HG02852 (cell line): ENCODE results near the gene ZNF516.

Source experiments
- ATAC-seq: cut with Tn5 transposase; IDR thresholded peaks from one replicate; pipeline ENCODE4 v1.9.1; 2021; ENCODE audit warnings: mild to moderate bottlenecking, moderate library complexity; ENCODE audit not compliant: unreplicated experiment

The ZNF516 gene

DNA sequence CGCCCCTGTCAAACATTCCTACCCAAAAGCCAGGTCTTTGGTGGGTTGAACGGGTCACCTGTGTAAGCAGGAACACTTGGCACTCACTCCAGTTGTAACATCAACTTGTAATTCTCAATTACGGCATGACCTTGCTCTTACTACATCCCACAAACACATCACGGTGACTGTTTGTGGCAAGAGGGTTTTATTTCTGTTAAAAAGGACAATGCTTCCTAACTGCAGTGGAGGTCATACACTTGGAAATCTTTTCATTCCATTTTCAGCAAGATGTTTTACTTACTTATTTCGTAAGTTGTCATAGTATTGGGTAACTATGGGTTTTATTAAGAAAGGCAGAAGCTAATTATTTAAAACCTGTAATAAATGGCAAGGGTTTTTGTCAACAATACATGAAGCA is 126.1 kb downstream of the ZNF516 start:
- ATAC-seq, result no peak

DNA sequence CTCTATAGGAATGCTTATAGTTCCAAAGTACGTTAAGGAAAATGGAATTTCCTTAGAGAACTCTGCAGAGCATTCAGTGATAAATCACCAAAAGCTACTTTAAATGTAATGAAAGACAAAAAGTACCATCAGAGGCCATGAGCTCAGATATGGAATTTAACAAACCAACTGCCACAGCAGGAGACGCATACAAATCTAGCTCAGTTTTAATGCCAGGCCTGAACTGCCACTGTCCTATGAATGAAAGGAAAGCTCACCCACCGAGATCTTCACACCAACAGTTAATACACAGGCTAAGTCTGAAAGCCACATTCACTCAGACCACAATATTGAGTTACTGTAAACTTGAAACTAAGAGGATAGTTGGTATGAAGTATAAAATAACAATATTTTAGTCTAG is 126.8 kb downstream of the ZNF516 start:
- ATAC-seq, result no peak

DNA sequence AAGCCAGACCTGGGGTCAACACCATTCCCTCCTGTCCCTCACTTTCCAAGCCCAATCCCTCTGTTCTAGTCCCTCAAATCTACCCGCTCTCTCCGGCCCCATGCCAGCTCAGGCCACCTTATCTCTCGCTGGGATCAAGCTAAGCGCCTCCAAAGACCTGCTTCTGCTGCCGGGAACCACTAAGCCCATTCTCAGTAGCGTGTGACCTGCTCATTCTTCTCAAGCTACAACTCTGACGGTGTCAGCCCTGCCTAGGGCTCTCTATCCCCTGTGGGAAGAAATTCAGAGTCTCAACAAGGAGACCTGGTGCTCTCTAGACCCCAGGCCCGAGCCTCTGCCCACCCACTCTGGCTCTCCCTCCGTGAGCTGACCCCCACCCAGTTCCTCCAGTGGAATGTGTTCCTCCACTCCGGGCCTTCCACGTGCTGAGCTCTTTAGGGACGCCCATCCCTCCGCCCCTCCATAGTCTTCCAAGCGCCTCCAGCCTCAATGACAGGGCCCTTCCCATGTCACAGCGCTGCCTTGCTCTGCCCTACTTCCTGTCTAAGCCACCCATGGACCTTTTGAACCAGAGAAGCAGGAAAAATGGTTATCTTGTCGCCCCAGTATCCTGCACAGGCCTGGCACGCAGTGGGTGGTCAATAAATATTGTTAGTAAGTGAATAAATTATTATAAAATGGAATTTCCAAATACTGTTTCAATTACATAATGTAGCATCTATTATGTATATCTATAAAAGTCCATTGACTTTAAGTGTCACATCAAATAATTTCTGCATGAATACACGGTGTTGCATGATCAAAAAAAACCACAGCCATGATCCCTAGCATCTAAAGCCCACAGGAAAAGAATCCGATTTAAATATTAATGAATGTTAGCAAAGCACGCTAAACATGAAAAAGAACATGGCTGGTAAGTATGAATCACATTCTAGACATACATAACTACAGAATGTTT is 127.6 kb downstream of the ZNF516 start:
- ATAC-seq, result no peak

- no peak for ATAC-seq
Measured at GRCh38 chr18:76365561-76365960, 129.5 kb downstream of the ZNF516 start.

DNA sequence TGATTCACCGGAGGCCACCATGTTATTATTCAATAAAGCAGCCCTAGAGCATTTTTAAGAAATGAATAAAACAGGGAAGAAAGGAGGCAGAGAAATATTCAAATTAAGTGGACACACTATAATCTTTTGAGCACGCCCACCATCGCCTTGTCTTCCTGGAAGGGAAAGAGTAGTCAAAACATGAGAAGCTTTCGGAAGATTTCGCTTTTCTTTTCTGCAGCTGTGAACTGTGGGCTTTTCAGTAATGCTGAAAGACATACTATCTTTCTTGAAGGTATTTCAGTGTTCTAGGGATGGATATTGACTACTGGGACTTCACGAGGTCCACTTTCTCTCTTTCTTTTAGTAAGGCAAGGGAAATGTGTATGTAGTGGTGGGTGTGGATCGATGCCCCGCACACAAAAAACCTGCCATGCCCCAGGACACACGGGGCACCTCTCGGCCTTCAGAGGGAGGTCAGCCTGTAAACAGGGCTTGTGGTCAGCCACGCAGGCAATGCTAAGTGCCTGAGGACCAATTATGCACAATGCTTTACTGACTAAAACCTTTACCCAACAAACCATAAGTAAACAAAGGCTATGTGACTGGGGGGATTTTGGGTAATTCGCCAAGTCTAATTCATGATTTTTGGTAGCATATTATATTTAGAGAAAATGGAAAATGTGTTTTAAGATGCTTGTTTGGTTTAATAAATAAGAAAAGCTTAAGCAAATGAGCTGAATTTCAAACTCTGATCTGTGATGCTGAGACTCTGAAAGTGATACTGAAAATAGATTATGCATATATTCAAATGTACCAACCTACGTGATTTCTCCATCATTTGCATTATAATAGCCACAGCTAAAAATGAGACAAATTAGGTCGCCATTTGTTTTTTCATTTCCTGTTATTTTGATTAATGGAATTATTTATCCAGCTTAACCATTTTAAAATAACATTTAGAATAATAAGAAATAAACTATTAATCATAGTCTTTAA is 130.5 kb downstream of the ZNF516 start:
- ATAC-seq, result peak; percentile 93

- no peak for ATAC-seq
Measured at GRCh38 chr18:76363436-76364120, 131.5 kb downstream of the ZNF516 start.

GRCh38 chr18:76362676-76363075 is 132.4 kb downstream of the ZNF516 start:
- no peak for ATAC-seq

GRCh38 chr18:76361219-76361618 is 133.8 kb downstream of the ZNF516 start:
- ATAC-seq, result no peak

- ATAC-seq, result no peak
Measured at GRCh38 chr18:76359909-76360308, 135.1 kb downstream of the ZNF516 start.

GRCh38 chr18:76358774-76359173 is 136.3 kb downstream of the ZNF516 start:
- ATAC-seq, result no peak

- no peak for ATAC-seq
Measured at GRCh38 chr18:76357585-76358260, 137.3 kb downstream of the ZNF516 start.

DNA sequence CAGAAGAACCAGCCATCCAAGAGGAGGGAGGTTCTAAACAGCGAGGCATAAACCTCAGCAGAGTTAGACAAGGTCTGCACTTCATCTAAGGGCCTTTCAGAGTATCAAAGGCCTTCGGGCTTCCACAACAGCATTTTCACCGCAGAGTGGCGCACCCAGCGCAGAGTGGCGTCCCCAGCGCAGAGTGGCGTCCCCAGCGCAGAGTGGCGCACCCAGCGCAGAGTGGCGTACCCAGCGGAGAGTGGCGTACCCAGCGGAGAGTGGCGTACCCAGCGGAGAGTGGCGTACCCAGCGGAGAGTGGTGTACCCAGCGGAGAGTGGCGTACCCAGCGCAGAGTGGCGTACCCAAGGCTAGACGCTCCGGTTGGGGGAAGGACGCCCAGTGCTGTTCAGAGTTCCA is 137.9 kb downstream of the ZNF516 start:
- ATAC-seq, result no peak

- no peak for ATAC-seq
Measured at GRCh38 chr18:76356666-76357065, 138.4 kb downstream of the ZNF516 start.

DNA sequence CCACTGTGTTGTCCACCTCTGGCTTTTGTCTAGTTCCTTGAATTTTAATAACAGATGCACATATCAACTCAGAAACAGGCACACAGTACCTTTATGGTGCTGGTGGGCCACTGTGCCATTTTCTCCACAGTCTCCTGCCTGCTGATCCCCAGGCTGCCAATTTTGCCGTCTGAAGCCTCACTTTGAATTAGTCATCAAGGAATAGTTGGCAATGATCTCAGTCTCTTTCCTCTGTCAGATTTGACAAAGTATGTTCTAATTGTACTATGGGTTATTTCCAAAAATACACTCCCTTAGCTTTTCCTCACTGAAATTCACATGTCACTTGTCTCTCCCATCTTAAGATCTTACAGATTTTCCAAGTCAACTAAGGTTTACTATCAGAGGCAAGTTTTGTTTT is 140.7 kb downstream of the ZNF516 start:
- ATAC-seq, result no peak

- no peak for ATAC-seq
Measured at GRCh38 chr18:76353500-76353899, 141.5 kb downstream of the ZNF516 start.

- ATAC-seq, result no peak
Measured at GRCh38 chr18:76353046-76353445, 142.0 kb downstream of the ZNF516 start.

- no peak for ATAC-seq
Measured at GRCh38 chr18:76351961-76352581, 143.0 kb downstream of the ZNF516 start.

DNA sequence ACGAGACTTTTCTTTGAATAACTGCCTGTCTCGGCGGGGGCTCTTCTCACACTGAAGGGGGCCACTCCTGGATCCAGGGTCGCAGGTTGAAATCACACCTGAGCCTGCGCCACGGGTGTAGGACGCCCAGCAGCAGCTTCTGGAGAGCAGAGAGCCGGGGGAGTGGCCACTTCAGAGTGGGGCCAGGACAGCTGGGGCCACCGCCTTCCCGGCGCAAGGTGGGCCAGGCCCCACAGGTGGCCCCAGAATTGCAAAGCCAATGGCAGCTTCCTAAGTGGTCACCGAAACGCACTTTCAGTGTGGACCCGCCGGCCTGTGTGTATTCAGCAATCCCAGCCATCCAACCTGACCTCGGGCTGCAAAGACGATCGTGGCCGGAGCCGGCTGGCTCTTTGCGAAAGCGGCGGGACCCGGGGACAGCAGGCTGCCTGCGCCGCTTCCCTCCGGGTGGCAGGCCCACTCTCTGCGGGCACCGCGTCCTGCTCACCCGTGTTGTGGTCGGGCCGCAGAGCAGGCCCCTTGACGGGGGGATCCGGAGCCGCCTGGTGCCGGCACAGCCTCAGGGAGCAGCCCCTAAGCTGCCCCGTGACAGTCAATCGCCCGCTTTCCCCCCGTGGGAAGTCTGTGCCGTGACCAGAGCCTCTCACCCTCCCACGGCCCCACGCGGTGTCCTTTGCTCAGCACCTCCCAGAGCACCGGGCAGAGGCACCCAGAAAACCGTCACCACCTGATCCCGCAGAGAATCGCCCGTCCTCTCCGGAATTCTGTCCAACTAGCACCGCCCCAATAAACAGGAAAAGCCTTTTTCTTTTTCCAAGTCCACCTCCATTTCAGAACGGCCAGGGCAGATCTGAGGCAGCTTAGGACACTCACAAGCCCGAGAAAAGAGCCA is 144.7 kb downstream of the ZNF516 start:
- no peak for ATAC-seq
